Omental fat pad (tissue), 4 donors: ENCODE data around the gene MTMR10. TPM values are rescaled to one million over a fixed set of nuclear protein-coding genes. Genes with fewer than 3 reads are reported as not detected.

Experiments
- ATAC-seq: fragments of 150-250 bp; one replicate; pipeline ENCODE4 v1.9.1; 2016; ENCODE audit warnings: mild to moderate bottlenecking, moderate library complexity; ENCODE audit not compliant: low FRiP score
- DNase-seq: peaks from one replicate; pipeline ENCODE4 v3.0.0-alpha.2; 2019; ENCODE audit warnings: low spot score
- total RNA-seq, 4 donors: library from RNA; depleted of rRNA; stranded (reverse); fragments of >200 nt; gene quantifications; one replicate each; pipeline ENCODE4 v1.1.0, GENCODE V29; 2016
- TF ChIP-seq, protein P1 (sequence below), 3 donors: fragments of 450-650 bp; IDR thresholded peaks; one replicate each; pipeline ENCODE4 v1.5.1; 2016 to 2017; ENCODE audit warnings: antibody characterized with exemption in 3 of 3, mild to moderate bottlenecking in 3 of 3, moderate library complexity in 2 of 3

The MTMR10 gene
- total RNA-seq, 4 donors from 2014 or later, result 40.6 to 70.0 (median 46.6) TPM

GRCh38 chr15:30917013-30917412, 74.4 kb downstream of the MTMR10 start:
- TF ChIP-seq, protein P1, sequence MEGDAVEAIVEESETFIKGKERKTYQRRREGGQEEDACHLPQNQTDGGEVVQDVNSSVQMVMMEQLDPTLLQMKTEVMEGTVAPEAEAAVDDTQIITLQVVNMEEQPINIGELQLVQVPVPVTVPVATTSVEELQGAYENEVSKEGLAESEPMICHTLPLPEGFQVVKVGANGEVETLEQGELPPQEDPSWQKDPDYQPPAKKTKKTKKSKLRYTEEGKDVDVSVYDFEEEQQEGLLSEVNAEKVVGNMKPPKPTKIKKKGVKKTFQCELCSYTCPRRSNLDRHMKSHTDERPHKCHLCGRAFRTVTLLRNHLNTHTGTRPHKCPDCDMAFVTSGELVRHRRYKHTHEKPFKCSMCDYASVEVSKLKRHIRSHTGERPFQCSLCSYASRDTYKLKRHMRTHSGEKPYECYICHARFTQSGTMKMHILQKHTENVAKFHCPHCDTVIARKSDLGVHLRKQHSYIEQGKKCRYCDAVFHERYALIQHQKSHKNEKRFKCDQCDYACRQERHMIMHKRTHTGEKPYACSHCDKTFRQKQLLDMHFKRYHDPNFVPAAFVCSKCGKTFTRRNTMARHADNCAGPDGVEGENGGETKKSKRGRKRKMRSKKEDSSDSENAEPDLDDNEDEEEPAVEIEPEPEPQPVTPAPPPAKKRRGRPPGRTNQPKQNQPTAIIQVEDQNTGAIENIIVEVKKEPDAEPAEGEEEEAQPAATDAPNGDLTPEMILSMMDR (IDR thresholded peaks at IDR 0.05), result no peak
- DNase-seq (no peak), ATAC-seq (no peak)

DNA sequence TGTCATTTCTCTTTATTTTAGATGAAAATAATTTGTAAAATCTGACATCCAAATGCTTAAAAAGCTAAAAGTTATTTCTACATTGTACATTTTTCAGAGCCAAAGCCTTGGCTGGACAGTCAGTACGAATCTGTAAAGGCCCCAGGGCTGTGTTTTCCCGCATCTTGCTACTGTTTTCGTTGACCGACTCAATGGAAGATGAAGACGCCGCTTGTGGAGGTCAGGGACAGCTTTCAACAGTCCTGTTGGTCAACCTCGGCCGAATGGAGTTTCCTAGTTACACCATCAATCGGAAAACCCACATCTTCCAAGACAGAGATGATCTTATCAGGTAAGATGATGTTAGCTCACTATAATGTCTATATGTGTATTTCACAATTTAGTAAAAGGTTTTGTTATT, 77.7 kb downstream of the MTMR10 start:
- DNase-seq, result no peak
- ATAC-seq, result no peak
- TF ChIP-seq, protein P1 (IDR thresholded peaks at IDR 0.05), result no peak

DNA sequence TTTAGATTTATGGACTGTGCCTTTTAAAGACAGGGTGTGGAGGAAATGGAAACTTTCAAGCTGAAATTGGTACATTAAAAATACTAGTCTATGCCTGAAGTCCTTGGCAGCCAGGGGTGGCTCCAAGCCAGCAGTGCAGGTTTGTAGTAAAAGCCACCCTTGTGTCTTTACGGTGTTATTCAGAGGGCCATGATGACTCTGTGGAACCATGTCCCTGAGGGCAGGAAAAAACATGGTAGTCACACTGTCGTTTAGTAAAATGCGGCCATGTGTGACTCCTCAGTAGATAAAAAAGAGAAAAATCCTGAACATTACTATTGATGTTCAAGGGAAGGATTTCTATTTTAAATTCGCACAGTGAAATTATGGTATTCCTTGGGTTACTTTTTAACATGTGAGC, 85.1 kb downstream of the MTMR10 start:
- TF ChIP-seq, protein P1 (IDR thresholded peaks at IDR 0.05), result no peak
- DNase-seq (no peak), ATAC-seq (no peak)

GRCh38 chr15:30905821-30906220, 85.6 kb downstream of the MTMR10 start:
- TF ChIP-seq, protein P1 (IDR thresholded peaks at IDR 0.05), result no peak
- no peak for ATAC-seq
- DNase-seq, result no peak

GRCh38 chr15:30904812-30905211, 86.6 kb downstream of the MTMR10 start:
- TF ChIP-seq, protein P1 (IDR thresholded peaks at IDR 0.05), result no peak
- no peak for ATAC-seq
- DNase-seq, result no peak

- DNase-seq, result peak; percentile 48
- TF ChIP-seq, protein P1 (IDR thresholded peaks at IDR 0.05), result no peak
- ATAC-seq, result peak; percentile 96
These were observed 87.8 kb downstream of the MTMR10 start, which contains the start of gene FAN1 for GRCh38 chr15:30903497-30904187. TSS of gene FAN1 (plus strand) at chr15:30903915. CDS start at chr15:30904664, 749 bp downstream.

GRCh38 chr15:30901889-30902288, 89.5 kb downstream of the MTMR10 start:
- TF ChIP-seq, protein P1 (IDR thresholded peaks at IDR 0.05), result no peak
- no peak for DNase-seq
- no peak for ATAC-seq
